HepG2 (cell line): ENCODE results near the gene DYRK1B. TPM values are rescaled to one million over a fixed set of nuclear protein-coding genes. Genes with fewer than 3 reads are reported as not detected.
A peak's percentile ranks its signal among the peaks of the same experiment; 100 is the strongest.

ENCODE experiments used
- AGO1 ChIP-seq: fragments of 200-400 bp; formaldehyde crosslinking; IDR thresholded peaks from 2 replicates; pipeline ENCODE4 v1.6.1; 2017; ENCODE audit warnings: mild to moderate bottlenecking, low read depth, low read length, moderate library complexity; ENCODE audit not compliant: poor library complexity, severe bottlenecking
- ATF5 ChIP-seq: sonication (generic); formaldehyde crosslinking; IDR thresholded peaks from 2 replicates; pipeline ENCODE4 v1.4.0; 2020; ENCODE audit warnings: mild to moderate bottlenecking, low read depth, missing genetic modification reagents
- GABPB1 ChIP-seq: IDR thresholded peaks from 2 replicates; pipeline ENCODE4 v1.6.1; 2016; ENCODE audit warnings: mild to moderate bottlenecking, missing genetic modification reagents, moderate library complexity, missing compliant biosample characterization
- HOMEZ ChIP-seq: IDR thresholded peaks from 2 replicates; pipeline ENCODE4 v1.6.1; 2016; ENCODE audit warnings: low read depth
- MBD4 ChIP-seq: IDR thresholded peaks from 2 replicates; pipeline ENCODE4 v1.6.1; 2012; ENCODE audit warnings: low read length, inconsistent platforms, borderline replicate concordance
- NR2C2 ChIP-seq: sonication (generic); formaldehyde crosslinking; IDR thresholded peaks from 2 replicates; pipeline ENCODE4 v1.4.0; 2020; ENCODE audit warnings: missing genetic modification reagents, mild to moderate bottlenecking, moderate library complexity, borderline replicate concordance
- PHF20 ChIP-seq: sonication (generic); formaldehyde crosslinking; IDR thresholded peaks from 2 replicates; pipeline ENCODE4 v1.5.0; 2020; ENCODE audit warnings: mild to moderate bottlenecking, missing genetic modification reagents
- SMAD3 ChIP-seq: sonication (generic); formaldehyde crosslinking; IDR thresholded peaks from 2 replicates; pipeline ENCODE4 v1.4.0; 2020; ENCODE audit warnings: missing genetic modification reagents
- SP2 ChIP-seq: sonication (generic); formaldehyde crosslinking; IDR thresholded peaks from 2 replicates; pipeline ENCODE4 v1.5.1; 2020; ENCODE audit warnings: mild to moderate bottlenecking, missing genetic modification reagents
- ZBTB3 ChIP-seq: sonication (generic); formaldehyde crosslinking; IDR thresholded peaks from 2 replicates; pipeline ENCODE4 v1.4.0; 2020; ENCODE audit warnings: low read depth, mild to moderate bottlenecking, moderate library complexity, missing genetic modification reagents, borderline replicate concordance
- ZFX ChIP-seq: sonication (generic); formaldehyde crosslinking; IDR thresholded peaks from 2 replicates; pipeline ENCODE4 v1.4.0; 2020; ENCODE audit warnings: mild to moderate bottlenecking, low read depth, missing genetic modification reagents, moderate library complexity
- ZFY ChIP-seq: sonication (generic); formaldehyde crosslinking; IDR thresholded peaks from 2 replicates; pipeline ENCODE4 v1.4.0; 2020; ENCODE audit warnings: missing genetic modification reagents
- ZMYM3 ChIP-seq: sonication (generic); formaldehyde crosslinking; IDR thresholded peaks from 2 replicates; pipeline ENCODE4 v1.5.1; 2020; ENCODE audit warnings: mild to moderate bottlenecking, missing genetic modification reagents
- ZNF264 ChIP-seq: sonication (generic); formaldehyde crosslinking; IDR thresholded peaks from 2 replicates; pipeline ENCODE4 v1.4.0; 2020; ENCODE audit warnings: missing genetic modification reagents
- polyA plus RNA-seq, 8 experiments: library from polyadenylated mRNA; depleted of rRNA in 3 of 8; stranded (reverse) in 7 of 8; unstranded in 1 of 8; fragments of >200 nt; fragmentation: Illumina TruSeq in 4 of 8; extraction: Trizol in 4 of 8; gene quantifications; 2 replicates each; pipeline versions ENCODE4 v1.2.1 to v1.2.3, GENCODE V29; 2011 to 2016; ENCODE audit warnings: low read depth in 4 of 8, missing spikeins in 1 of 8, mixed read lengths in 1 of 8; ENCODE audit not compliant: insufficient read depth in 1 of 8
- total RNA-seq, 5 experiments: library from RNA; depleted of rRNA; stranded (reverse); fragments of >200 nt; fragmentation: Illumina TruSeq; extraction: Trizol; gene quantifications; 2 replicates each; pipeline ENCODE4 v1.2.3, GENCODE V29; 2016; ENCODE audit warnings: low read depth in 1 of 5
- TF ChIP-seq, protein P1 (sequence below): sonication (generic); formaldehyde crosslinking; IDR thresholded peaks from 2 replicates; pipeline ENCODE4 v1.4.0; 2020; ENCODE audit warnings: mild to moderate bottlenecking, missing genetic modification reagents
- TF ChIP-seq, protein P2 (sequence below): sonication (generic); formaldehyde crosslinking; IDR thresholded peaks from 2 replicates; pipeline ENCODE4 v1.5.0; 2020; ENCODE audit warnings: mild to moderate bottlenecking, missing genetic modification reagents, borderline replicate concordance

The DYRK1B gene
- total and polyA plus RNA-seq, 2 of the 13 experiments (the other 11 are each of a cell fraction or from before 2014, with no cell fraction given) = 0.82 to 1.3 TPM

GRCh38 chr19:39824143-39825092, 9.5 kb downstream of the DYRK1B start (continued):
- peak; percentile 59; the same call in 1 of the 2 replicates for TF ChIP-seq ZFX (CRISPR knock-in tag)
- TF ChIP-seq, protein P1, sequence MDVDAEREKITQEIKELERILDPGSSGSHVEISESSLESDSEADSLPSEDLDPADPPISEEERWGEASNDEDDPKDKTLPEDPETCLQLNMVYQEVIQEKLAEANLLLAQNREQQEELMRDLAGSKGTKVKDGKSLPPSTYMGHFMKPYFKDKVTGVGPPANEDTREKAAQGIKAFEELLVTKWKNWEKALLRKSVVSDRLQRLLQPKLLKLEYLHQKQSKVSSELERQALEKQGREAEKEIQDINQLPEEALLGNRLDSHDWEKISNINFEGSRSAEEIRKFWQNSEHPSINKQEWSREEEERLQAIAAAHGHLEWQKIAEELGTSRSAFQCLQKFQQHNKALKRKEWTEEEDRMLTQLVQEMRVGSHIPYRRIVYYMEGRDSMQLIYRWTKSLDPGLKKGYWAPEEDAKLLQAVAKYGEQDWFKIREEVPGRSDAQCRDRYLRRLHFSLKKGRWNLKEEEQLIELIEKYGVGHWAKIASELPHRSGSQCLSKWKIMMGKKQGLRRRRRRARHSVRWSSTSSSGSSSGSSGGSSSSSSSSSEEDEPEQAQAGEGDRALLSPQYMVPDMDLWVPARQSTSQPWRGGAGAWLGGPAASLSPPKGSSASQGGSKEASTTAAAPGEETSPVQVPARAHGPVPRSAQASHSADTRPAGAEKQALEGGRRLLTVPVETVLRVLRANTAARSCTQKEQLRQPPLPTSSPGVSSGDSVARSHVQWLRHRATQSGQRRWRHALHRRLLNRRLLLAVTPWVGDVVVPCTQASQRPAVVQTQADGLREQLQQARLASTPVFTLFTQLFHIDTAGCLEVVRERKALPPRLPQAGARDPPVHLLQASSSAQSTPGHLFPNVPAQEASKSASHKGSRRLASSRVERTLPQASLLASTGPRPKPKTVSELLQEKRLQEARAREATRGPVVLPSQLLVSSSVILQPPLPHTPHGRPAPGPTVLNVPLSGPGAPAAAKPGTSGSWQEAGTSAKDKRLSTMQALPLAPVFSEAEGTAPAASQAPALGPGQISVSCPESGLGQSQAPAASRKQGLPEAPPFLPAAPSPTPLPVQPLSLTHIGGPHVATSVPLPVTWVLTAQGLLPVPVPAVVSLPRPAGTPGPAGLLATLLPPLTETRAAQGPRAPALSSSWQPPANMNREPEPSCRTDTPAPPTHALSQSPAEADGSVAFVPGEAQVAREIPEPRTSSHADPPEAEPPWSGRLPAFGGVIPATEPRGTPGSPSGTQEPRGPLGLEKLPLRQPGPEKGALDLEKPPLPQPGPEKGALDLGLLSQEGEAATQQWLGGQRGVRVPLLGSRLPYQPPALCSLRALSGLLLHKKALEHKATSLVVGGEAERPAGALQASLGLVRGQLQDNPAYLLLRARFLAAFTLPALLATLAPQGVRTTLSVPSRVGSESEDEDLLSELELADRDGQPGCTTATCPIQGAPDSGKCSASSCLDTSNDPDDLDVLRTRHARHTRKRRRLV (CRISPR knock-in tag) = no peak
- TF ChIP-seq SMAD3 (CRISPR knock-in tag) = no peak
- peak; percentile 21; the same call in 1 of the 2 replicates for TF ChIP-seq GABPB1
- peak; percentile 43; the same call in 1 of the 2 replicates for TF ChIP-seq SP2 (CRISPR knock-in tag)
- peak; percentile 62; the same call in 1 of the 2 replicates for TF ChIP-seq ZFY (CRISPR knock-in tag)
- TF ChIP-seq ZBTB3 (CRISPR knock-in tag) = no peak
- peak; percentile 97 for TF ChIP-seq NR2C2 (CRISPR knock-in tag)
- no peak for TF ChIP-seq ZNF264 (CRISPR knock-in tag)
- TF ChIP-seq AGO1 = peak; percentile 92
- peak; percentile 21; the same call in 1 of the 2 replicates for TF ChIP-seq ZMYM3 (CRISPR knock-in tag)
- 0 out of 2 replicates have a peak, but pooled peaks have one; percentile 21 for TF ChIP-seq PHF20 (CRISPR knock-in tag)
- TF ChIP-seq MBD4 = no peak
- no peak for TF ChIP-seq ATF5 (CRISPR knock-in tag)
- 0 out of 2 replicates have a peak, but pooled peaks have one; percentile 11 for TF ChIP-seq HOMEZ (CRISPR knock-in tag)
- TF ChIP-seq, protein P2, sequence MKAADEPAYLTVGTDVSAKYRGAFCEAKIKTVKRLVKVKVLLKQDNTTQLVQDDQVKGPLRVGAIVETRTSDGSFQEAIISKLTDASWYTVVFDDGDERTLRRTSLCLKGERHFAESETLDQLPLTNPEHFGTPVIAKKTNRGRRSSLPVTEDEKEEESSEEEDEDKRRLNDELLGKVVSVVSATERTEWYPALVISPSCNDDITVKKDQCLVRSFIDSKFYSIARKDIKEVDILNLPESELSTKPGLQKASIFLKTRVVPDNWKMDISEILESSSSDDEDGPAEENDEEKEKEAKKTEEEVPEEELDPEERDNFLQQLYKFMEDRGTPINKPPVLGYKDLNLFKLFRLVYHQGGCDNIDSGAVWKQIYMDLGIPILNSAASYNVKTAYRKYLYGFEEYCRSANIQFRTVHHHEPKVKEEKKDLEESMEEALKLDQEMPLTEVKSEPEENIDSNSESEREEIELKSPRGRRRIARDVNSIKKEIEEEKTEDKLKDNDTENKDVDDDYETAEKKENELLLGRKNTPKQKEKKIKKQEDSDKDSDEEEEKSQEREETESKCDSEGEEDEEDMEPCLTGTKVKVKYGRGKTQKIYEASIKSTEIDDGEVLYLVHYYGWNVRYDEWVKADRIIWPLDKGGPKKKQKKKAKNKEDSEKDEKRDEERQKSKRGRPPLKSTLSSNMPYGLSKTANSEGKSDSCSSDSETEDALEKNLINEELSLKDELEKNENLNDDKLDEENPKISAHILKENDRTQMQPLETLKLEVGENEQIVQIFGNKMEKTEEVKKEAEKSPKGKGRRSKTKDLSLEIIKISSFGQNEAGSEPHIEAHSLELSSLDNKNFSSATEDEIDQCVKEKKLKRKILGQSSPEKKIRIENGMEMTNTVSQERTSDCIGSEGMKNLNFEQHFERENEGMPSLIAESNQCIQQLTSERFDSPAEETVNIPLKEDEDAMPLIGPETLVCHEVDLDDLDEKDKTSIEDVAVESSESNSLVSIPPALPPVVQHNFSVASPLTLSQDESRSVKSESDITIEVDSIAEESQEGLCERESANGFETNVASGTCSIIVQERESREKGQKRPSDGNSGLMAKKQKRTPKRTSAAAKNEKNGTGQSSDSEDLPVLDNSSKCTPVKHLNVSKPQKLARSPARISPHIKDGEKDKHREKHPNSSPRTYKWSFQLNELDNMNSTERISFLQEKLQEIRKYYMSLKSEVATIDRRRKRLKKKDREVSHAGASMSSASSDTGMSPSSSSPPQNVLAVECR (CRISPR knock-in tag) = peak; percentile 48; the same call in 1 of the 2 replicates
